ENCODE measurements around the gene TP53I11.

TP53I11 gene

GRCh38 chr11:44893308-44893822 lies 57.3 kb downstream of the TP53I11 start:
- no peak overlapping the region for H3K4me3 ChIP-seq (ENCODE audit: low read depth, low read length)
- no peak for TF ChIP-seq CTCF (IDR thresholded peaks at IDR 0.05; ENCODE audit: low read depth, low read length)

GRCh38 chr11:44892843-44893242 lies 57.8 kb downstream of the TP53I11 start:
- no peak for TF ChIP-seq CTCF (IDR thresholded peaks at IDR 0.05; ENCODE audit: low read depth, low read length)
- no peak overlapping the region for H3K4me3 ChIP-seq (ENCODE audit: low read depth, low read length)

GRCh38 chr11:44889266-44889665 lies 61.4 kb downstream of the TP53I11 start:
- H3K4me3 ChIP-seq (ENCODE audit: low read depth, low read length), result no peak overlapping the region
- TF ChIP-seq CTCF (IDR thresholded peaks at IDR 0.05; ENCODE audit: low read depth, low read length), result no peak

- no peak for TF ChIP-seq CTCF (IDR thresholded peaks at IDR 0.05; ENCODE audit: low read depth, low read length)
- no peak overlapping the region for H3K4me3 ChIP-seq (ENCODE audit: low read depth, low read length)
Measured at GRCh38 chr11:44887636-44888035, 63.0 kb downstream of the TP53I11 start.

GRCh38 chr11:44886790-44887140 lies 63.9 kb downstream of the TP53I11 start:
- no peak overlapping the region for H3K4me3 ChIP-seq (ENCODE audit: low read depth, low read length)
- no peak for TF ChIP-seq CTCF (IDR thresholded peaks at IDR 0.05; ENCODE audit: low read depth, low read length)

GRCh38 chr11:44885919-44886789 lies 64.5 kb downstream of the TP53I11 start:
- H3K4me3 ChIP-seq (ENCODE audit: low read depth, low read length), result no peak overlapping the region
- no peak for TF ChIP-seq CTCF (IDR thresholded peaks at IDR 0.05; ENCODE audit: low read depth, low read length)

GRCh38 chr11:44885065-44885810 lies 65.4 kb downstream of the TP53I11 start:
- TF ChIP-seq CTCF (IDR thresholded peaks at IDR 0.05; ENCODE audit: low read depth, low read length), result no peak

More at GRCh38 chr11:44885065-44885810, 65.4 kb downstream of the TP53I11 start:
- no peak overlapping the region for H3K4me3 ChIP-seq (ENCODE audit: low read depth, low read length)

Measured in WI38 (cell line).